ENCODE results near the gene SAP30.

The SAP30 gene

GRCh38 chr4:173343832-173344397 is 26.8 kb upstream of the SAP30 start:
- no peak overlapping the region for H3K4me3 ChIP-seq (ENCODE audit: low read depth, low read length)
- no peak for TF ChIP-seq MYC (IDR thresholded peaks at IDR 0.05; ENCODE audit: low read depth, low read length)
- no peak for TF ChIP-seq CTCF (IDR thresholded peaks at IDR 0.05; ENCODE audit: low read depth, low read length)
- TF ChIP-seq MAX (IDR thresholded peaks at IDR 0.05; ENCODE audit: low read depth, low read length) = no peak
- TF ChIP-seq POLR2A (IDR thresholded peaks at IDR 0.05; ENCODE audit: extremely low read depth, insufficient read length) = no peak

GRCh38 chr4:173345648-173346047 is 25.1 kb upstream of the SAP30 start:
- H3K4me3 ChIP-seq (ENCODE audit: low read depth, low read length) = no peak overlapping the region
- TF ChIP-seq MAX (IDR thresholded peaks at IDR 0.05; ENCODE audit: low read depth, low read length) = no peak
- no peak for DNase-seq (ENCODE audit: low read depth)

More at GRCh38 chr4:173343832-173344397, 26.8 kb upstream of the SAP30 start:
- DNase-seq (ENCODE audit: low read depth) = no peak

- no peak for TF ChIP-seq MYC (IDR thresholded peaks at IDR 0.05; ENCODE audit: low read depth, low read length)
- no peak for TF ChIP-seq CTCF (IDR thresholded peaks at IDR 0.05; ENCODE audit: low read depth, low read length)
- H3K4me3 ChIP-seq (ENCODE audit: low read depth, low read length) = no peak overlapping the region
- no peak for DNase-seq (ENCODE audit: low read depth)
These were observed 24.7 kb upstream of the SAP30 start for GRCh38 chr4:173346074-173346473.

- no peak overlapping the region for H3K4me3 ChIP-seq (ENCODE audit: low read depth, low read length)
- no peak for DNase-seq (ENCODE audit: low read depth)
- TF ChIP-seq MYC (IDR thresholded peaks at IDR 0.05; ENCODE audit: low read depth, low read length) (no peak), MAX (IDR thresholded peaks at IDR 0.05; ENCODE audit: low read depth, low read length) (no peak), POLR2A (IDR thresholded peaks at IDR 0.05; ENCODE audit: extremely low read depth, insufficient read length) (no peak), CTCF (IDR thresholded peaks at IDR 0.05; ENCODE audit: low read depth, low read length) (no peak)
These were observed 23.3 kb upstream of the SAP30 start for GRCh38 chr4:173347467-173347866.

GRCh38 chr4:173357939-173358338 is 12.8 kb upstream of the SAP30 start:
- H3K4me3 ChIP-seq (ENCODE audit: low read depth, low read length) = no peak overlapping the region
- DNase-seq (ENCODE audit: low read depth) = no peak
- TF ChIP-seq MAX (IDR thresholded peaks at IDR 0.05; ENCODE audit: low read depth, low read length) (no peak), CTCF (IDR thresholded peaks at IDR 0.05; ENCODE audit: low read depth, low read length) (no peak), MYC (IDR thresholded peaks at IDR 0.05; ENCODE audit: low read depth, low read length) (no peak), POLR2A (IDR thresholded peaks at IDR 0.05; ENCODE audit: extremely low read depth, insufficient read length) (no peak)

- no peak for DNase-seq (ENCODE audit: low read depth)
- TF ChIP-seq POLR2A (IDR thresholded peaks at IDR 0.05; ENCODE audit: extremely low read depth, insufficient read length) (no peak), MYC (IDR thresholded peaks at IDR 0.05; ENCODE audit: low read depth, low read length) (no peak), MAX (IDR thresholded peaks at IDR 0.05; ENCODE audit: low read depth, low read length) (no peak), CTCF (IDR thresholded peaks at IDR 0.05; ENCODE audit: low read depth, low read length) (no peak)
These were observed 10.1 kb upstream of the SAP30 start for GRCh38 chr4:173360587-173361221.

More at GRCh38 chr4:173360587-173361221, 10.1 kb upstream of the SAP30 start:
- no peak overlapping the region for H3K4me3 ChIP-seq (ENCODE audit: low read depth, low read length)
